Natural killer cell (primary cell): Measurements from ENCODE around the gene PPP6R1. TPM values are rescaled to one million over a fixed set of nuclear protein-coding genes. Genes with fewer than 3 reads are reported as not detected.

Experiments
- ATAC-seq, 3 donors: fragments of 150-1000 bp in 2 of 3; fragments of 200-7000 bp in 1 of 3; cut with Tn5 transposase; 1 replicate in 1 of 3; 2 replicates in 2 of 3; pipeline ENCODE4 v1.10.0; 2021; ENCODE audit warnings: mild to moderate bottlenecking in 2 of 3, moderate library complexity in 2 of 3
- DNase-seq, 2 donors: peaks; one replicate each; pipeline versions ENCODE4 v3.0.0 to v3.0.0-alpha.2; 2013 to 2021; ENCODE audit warnings: mixed read lengths in 1 of 2
- H3K27ac ChIP-seq: one replicate; pipeline ENCODE4 v1.5.1; 2013; ENCODE audit warnings: mild to moderate bottlenecking, low read length
- H3K27me3 ChIP-seq: one replicate; pipeline ENCODE4 v1.6.1; 2013; ENCODE audit warnings: low read length; ENCODE audit not compliant: control insufficient read depth, insufficient read depth
- H3K36me3 ChIP-seq: one replicate; pipeline ENCODE4 v1.6.1; 2013; ENCODE audit warnings: low read length; ENCODE audit not compliant: control insufficient read depth, insufficient read depth
- H3K4me1 ChIP-seq: one replicate; pipeline ENCODE4 v1.6.1; 2013; ENCODE audit warnings: low read length; ENCODE audit not compliant: control insufficient read depth, insufficient read depth
- H3K4me3 ChIP-seq: one replicate; pipeline ENCODE4 v1.5.1; 2013; ENCODE audit warnings: low read length
- H3K9me3 ChIP-seq: one replicate; pipeline ENCODE4 v1.6.1; 2013; ENCODE audit warnings: low read length; ENCODE audit not compliant: control insufficient read depth, insufficient read depth
- H3K27ac Mint-ChIP-seq, 2 donors: one replicate each; pipeline ENCODE4 v1.8.0; 2022; ENCODE audit warnings: mild to moderate bottlenecking in 2 of 2, mixed read lengths in 2 of 2, moderate library complexity in 1 of 2
- H3K27me3 Mint-ChIP-seq, 2 donors: one replicate each; pipeline ENCODE4 v1.8.0; 2022; ENCODE audit warnings: low read depth in 2 of 2, mixed read lengths in 2 of 2
- H3K36me3 Mint-ChIP-seq: one replicate; pipeline ENCODE4 v1.8.0; 2022; ENCODE audit warnings: mixed read lengths
- H3K4me1 Mint-ChIP-seq, 2 donors: one replicate each; pipeline ENCODE4 v1.8.0; 2022; ENCODE audit warnings: mixed read lengths in 2 of 2
- H3K4me3 Mint-ChIP-seq: one replicate; pipeline ENCODE4 v1.8.0; 2022; ENCODE audit warnings: mild to moderate bottlenecking, moderate library complexity, mixed read lengths
- H3K9me3 Mint-ChIP-seq, 2 donors: one replicate each; pipeline ENCODE4 v1.8.0; 2022; ENCODE audit warnings: mixed read lengths in 2 of 2
- WGBS: methylation state at CpG from one replicate; pipeline ENCODE4 v1.1.7; 2013; ENCODE audit warnings: missing lambda C conversion rate; ENCODE audit not compliant: insufficient coverage; 5-methylcytosine and 5-hydroxymethylcytosine counted together
- intact Hi-C: fragments of 100-400 bp; cut with micrococcal nuclease; formaldehyde crosslinking; loops from one replicate; pipeline ENCODE4 v1.14.2; 2022
- total RNA-seq, 4 donors: library from RNA; stranded (reverse); fragments of 120-200 nt in 1 of 4; gene quantifications; one replicate each; pipeline versions ENCODE4 v1.2.3 to v1.2.4, GENCODE V29; 2013 to 2022
- TF ChIP-seq, protein P1 (sequence below): fragments of 200-600 bp; IDR thresholded peaks from one replicate; pipeline ENCODE4 v1.8.0; 2022; ENCODE audit warnings: antibody characterized with exemption

Gene PPP6R1
- total RNA-seq, 3 donors from 2014 or later (not counting 1 experiment from before 2014, with no cell fraction given), result 252 to 275 (median 260) TPM

DNA sequence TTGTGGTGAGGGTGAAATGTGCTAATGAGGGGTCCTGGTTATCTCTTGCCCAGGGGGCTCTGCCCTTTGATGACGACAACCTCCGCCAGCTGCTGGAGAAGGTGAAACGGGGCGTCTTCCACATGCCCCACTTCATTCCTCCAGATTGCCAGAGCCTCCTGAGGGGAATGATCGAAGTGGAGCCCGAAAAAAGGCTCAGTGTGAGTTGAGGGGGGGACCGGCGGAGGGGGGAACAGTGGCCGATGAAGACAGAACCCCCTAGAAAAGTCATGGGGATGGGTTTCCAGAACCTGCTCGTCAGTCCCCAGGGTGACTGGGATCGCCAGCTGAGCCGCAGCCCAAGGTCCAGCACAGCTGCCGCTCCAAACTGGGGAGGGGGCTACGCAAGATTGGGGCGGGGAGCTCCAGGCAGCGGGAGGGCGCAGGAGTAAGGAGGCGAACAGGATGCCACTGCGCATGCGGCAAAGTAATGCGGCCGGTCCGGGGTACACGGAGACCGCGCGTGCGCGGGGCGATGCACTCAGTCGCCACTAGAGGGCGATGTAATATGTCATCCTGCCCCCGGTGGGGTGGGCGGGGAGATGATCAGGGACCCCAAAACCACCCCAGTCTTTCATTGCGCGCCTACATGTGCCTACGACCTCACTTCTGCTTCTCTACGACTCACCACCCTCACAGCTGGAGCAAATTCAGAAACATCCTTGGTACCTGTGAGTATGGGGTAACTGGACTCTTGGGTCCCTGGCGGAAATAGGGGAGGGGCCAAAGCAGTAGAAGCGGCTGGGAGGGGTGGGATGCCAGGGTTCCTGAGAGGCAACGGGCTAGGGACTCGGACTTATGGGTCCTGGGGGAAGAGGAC is 42.9 kb upstream of the PPP6R1 start:
- H3K36me3 ChIP-seq, result no peaks in the 10 kb centered on the region
- Mint-ChIP-seq H3K9me3 (no peaks in the 10 kb centered on the region), H3K4me1 (peaks cover 0 to 13% of the 10 kb centered on the region in 2 donors), H3K4me3 (peak overlapping the region; percentile 84), H3K27ac (peak overlapping the region; percentile 75 to 92), H3K36me3 (no peaks in the 10 kb centered on the region), H3K27me3 (no peaks in the 10 kb centered on the region)
- H3K27me3 ChIP-seq, result no peaks in the 10 kb centered on the region
- peak overlapping the region; percentile 46 for H3K27ac ChIP-seq
- ATAC-seq (peak; percentile 93 to 95 (median 94)), DNase-seq (peak; percentile 96)
- TF ChIP-seq, protein P1, sequence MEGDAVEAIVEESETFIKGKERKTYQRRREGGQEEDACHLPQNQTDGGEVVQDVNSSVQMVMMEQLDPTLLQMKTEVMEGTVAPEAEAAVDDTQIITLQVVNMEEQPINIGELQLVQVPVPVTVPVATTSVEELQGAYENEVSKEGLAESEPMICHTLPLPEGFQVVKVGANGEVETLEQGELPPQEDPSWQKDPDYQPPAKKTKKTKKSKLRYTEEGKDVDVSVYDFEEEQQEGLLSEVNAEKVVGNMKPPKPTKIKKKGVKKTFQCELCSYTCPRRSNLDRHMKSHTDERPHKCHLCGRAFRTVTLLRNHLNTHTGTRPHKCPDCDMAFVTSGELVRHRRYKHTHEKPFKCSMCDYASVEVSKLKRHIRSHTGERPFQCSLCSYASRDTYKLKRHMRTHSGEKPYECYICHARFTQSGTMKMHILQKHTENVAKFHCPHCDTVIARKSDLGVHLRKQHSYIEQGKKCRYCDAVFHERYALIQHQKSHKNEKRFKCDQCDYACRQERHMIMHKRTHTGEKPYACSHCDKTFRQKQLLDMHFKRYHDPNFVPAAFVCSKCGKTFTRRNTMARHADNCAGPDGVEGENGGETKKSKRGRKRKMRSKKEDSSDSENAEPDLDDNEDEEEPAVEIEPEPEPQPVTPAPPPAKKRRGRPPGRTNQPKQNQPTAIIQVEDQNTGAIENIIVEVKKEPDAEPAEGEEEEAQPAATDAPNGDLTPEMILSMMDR, result peak; percentile 90
- H3K4me1 ChIP-seq, result peaks cover 15% of the 10 kb centered on the region
- no peaks in the 10 kb centered on the region for H3K9me3 ChIP-seq
- intact Hi-C loops, result loop anchor here (1.0 to 2.0 kb wide), 3 partner anchors 37 to 117 kb away; partner anchors contain the start of genes KMT5C, RPL28 and TMEM238
- 11% methylated on average over 41 of the region's 42 CpGs for WGBS
- H3K4me3 ChIP-seq, result peak overlapping the region; percentile 35

DNA sequence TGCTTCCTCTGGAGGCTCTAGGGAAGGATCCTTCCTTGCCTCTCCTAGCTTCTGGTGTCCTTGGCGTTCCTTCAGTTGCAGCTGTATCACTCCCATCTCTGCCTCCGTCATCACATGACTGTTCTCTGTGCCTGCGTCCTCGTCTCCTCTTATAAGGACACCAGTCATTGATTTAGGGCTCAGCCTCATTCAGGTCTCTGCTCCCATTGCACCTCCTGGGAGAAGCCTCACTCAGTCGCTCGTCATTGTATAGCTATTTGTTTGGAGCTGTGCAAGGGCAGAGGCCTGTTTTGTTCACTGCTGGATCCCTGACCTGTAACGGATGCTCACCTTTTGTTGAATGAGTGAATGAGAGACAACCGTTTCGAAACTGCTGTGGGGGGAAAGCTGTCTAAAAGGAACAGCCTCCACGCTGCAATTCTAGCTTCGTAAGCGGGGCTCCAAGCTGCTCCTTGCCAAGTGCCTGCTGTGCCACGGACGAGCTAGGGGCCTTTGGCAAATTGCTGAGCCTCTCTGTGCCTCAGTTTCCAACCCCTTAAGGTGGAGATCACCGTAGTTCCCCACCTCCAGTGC is 42.2 kb upstream of the PPP6R1 start:
- no peaks in the 10 kb centered on the region for H3K27me3 Mint-ChIP-seq
- no peaks in the 10 kb centered on the region for H3K27me3 ChIP-seq
- H3K9me3 Mint-ChIP-seq, result no peaks in the 10 kb centered on the region
- H3K4me3 Mint-ChIP-seq, result no peak overlapping the region
- H3K4me1 ChIP-seq, result peaks cover 15% of the 10 kb centered on the region
- H3K9me3 ChIP-seq, result no peaks in the 10 kb centered on the region
- no peak for DNase-seq
- WGBS, result 91% methylated on average over 15 of the region's 15 CpGs
- no peak overlapping the region for H3K4me3 ChIP-seq
- peak overlapping the region in 1 of 2 donors; percentile 92 for H3K27ac Mint-ChIP-seq
- TF ChIP-seq, protein P1, result no peak
- intact Hi-C loops, result loop anchor here (2.0 kb wide), 2 partner anchors 38 to 84 kb away; partner anchors contain the start of genes KMT5C, RPL28 and TMEM238
- H3K36me3 ChIP-seq, result no peaks in the 10 kb centered on the region
- no peak overlapping the region for H3K27ac ChIP-seq
- no peaks in the 10 kb centered on the region for H3K36me3 Mint-ChIP-seq
- ATAC-seq, result no peak
- peaks cover 0 to 13% of the 10 kb centered on the region in 2 donors for H3K4me1 Mint-ChIP-seq

DNA sequence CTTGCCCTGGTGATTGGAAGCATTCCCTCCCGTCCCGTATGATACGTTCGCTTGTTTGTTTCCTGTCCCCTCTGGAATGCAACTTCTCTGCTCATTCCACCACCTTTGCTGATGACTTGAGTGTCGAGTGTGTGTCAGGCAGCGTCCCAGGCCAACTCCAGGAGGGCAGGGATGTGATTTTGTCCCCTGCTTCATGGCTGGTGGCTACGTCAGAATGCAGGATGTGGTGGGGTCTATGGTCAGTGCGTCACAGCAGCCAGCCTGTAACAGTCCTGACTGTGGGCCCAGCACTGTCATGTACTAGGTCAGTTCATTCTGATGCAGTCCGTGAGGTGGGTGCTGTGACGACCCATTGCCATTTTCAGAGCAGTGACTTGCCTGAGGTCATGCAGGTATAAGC is 41.2 kb upstream of the PPP6R1 start:
- intact Hi-C loops, result loop anchor here (2.0 kb wide), 2 partner anchors 39 to 85 kb away; partner anchors contain the start of genes KMT5C, RPL28 and TMEM238
- Mint-ChIP-seq H3K4me3 (no peak overlapping the region), H3K4me1 (peaks cover 0 to 13% of the 10 kb centered on the region in 2 donors), H3K36me3 (no peaks in the 10 kb centered on the region), H3K27me3 (no peaks in the 10 kb centered on the region), H3K27ac (no peak overlapping the region), H3K9me3 (no peaks in the 10 kb centered on the region)
- no peaks in the 10 kb centered on the region for H3K36me3 ChIP-seq
- no peak overlapping the region for H3K27ac ChIP-seq
- peaks cover 15% of the 10 kb centered on the region for H3K4me1 ChIP-seq
- H3K9me3 ChIP-seq, result no peaks in the 10 kb centered on the region
- DNase-seq, result no peak
- TF ChIP-seq, protein P1, result no peak
- H3K4me3 ChIP-seq, result no peak overlapping the region
- H3K27me3 ChIP-seq, result no peaks in the 10 kb centered on the region
- WGBS, result 83% methylated on average over 10 of the region's 10 CpGs
- ATAC-seq, result no peak
